ENCODE results near the gene GLRA2.

- TF ChIP-seq FOXM1 (IDR thresholded peaks at IDR 0.05; ENCODE audit: borderline replicate concordance) = no peak
- TF ChIP-seq NFRKB (IDR thresholded peaks at IDR 0.05) = no peak
These were observed 4.5 kb downstream of the GLRA2 start for GRCh38 chrX:14533867-14534266.

All from HEK293T (cell line).